ENCODE results near the gene NUP153. TPM values are rescaled to one million over a fixed set of nuclear protein-coding genes. Genes with fewer than 3 reads are reported as not detected.

NUP153 gene
- total RNA-seq, 1 experiment from 2014 or later, result 67.0 TPM

DNA sequence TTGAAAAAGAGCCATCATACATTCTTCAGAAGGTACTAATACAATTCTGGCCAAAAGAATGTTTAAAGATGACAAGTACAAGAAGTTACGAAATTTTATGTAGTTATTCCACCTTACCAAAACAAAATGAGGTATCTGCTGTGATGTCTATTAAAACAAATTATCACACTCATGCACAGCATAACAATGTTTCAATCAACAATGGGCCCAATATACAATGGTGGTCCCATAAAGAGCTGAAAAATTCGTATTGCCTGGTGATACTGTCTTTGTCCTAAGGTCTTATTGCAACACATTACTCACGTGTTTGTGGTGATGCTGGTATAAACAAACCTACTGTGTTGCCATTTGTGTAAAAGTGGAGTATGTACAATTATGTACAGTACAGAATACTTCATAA lies 3.6 kb upstream of the NUP153 start:
- no peaks in the 10 kb centered on the region for H3K27me3 Mint-ChIP-seq (ENCODE audit: low read depth)
- H3K4me1 Mint-ChIP-seq, result peaks cover 21% of the 10 kb centered on the region
- TF ChIP-seq RELA (CRISPR knock-in tag; IDR thresholded peaks at IDR 0.05; ENCODE audit: borderline replicate concordance) (no peak), TP53 (CRISPR knock-in tag; IDR thresholded peaks at IDR 0.05) (no peak), NR2C2 (CRISPR knock-in tag; IDR thresholded peaks at IDR 0.05) (no peak), CTCF (IDR thresholded peaks at IDR 0.05) (no peak), NFYB (CRISPR knock-in tag; conservative IDR thresholded peaks at IDR 0.05; ENCODE audit: low read depth) (no peak), RORB (CRISPR knock-in tag; IDR thresholded peaks at IDR 0.05) (no peak), PRDM15 (CRISPR knock-in tag; IDR thresholded peaks at IDR 0.05) (no peak), ZBTB21 (CRISPR knock-in tag; IDR thresholded peaks at IDR 0.05; ENCODE audit: borderline replicate concordance) (no peak), HMGA2 (CRISPR knock-in tag; IDR thresholded peaks at IDR 0.05) (no peak), ELF4 (CRISPR knock-in tag; IDR thresholded peaks at IDR 0.05; ENCODE audit: low read depth) (no peak), OVOL2 (CRISPR knock-in tag; IDR thresholded peaks at IDR 0.05; ENCODE audit: borderline replicate concordance) (no peak), AR (CRISPR knock-in tag; IDR thresholded peaks at IDR 0.05) (no peak), MYBL2 (CRISPR knock-in tag; IDR thresholded peaks at IDR 0.05) (no peak)
- TF ChIP-seq, protein P1, sequence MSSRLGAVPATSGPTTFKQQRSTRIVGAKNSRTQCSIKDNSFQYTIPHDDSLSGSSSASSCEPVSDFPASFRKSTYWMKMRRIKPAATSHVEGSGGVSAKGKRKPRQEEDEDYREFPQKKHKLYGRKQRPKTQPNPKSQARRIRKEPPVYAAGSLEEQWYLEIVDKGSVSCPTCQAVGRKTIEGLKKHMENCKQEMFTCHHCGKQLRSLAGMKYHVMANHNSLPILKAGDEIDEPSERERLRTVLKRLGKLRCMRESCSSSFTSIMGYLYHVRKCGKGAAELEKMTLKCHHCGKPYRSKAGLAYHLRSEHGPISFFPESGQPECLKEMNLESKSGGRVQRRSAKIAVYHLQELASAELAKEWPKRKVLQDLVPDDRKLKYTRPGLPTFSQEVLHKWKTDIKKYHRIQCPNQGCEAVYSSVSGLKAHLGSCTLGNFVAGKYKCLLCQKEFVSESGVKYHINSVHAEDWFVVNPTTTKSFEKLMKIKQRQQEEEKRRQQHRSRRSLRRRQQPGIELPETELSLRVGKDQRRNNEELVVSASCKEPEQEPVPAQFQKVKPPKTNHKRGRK (CRISPR knock-in tag; IDR thresholded peaks at IDR 0.05; ENCODE audit: borderline replicate concordance), result no peak
- TF ChIP-seq, protein P2, sequence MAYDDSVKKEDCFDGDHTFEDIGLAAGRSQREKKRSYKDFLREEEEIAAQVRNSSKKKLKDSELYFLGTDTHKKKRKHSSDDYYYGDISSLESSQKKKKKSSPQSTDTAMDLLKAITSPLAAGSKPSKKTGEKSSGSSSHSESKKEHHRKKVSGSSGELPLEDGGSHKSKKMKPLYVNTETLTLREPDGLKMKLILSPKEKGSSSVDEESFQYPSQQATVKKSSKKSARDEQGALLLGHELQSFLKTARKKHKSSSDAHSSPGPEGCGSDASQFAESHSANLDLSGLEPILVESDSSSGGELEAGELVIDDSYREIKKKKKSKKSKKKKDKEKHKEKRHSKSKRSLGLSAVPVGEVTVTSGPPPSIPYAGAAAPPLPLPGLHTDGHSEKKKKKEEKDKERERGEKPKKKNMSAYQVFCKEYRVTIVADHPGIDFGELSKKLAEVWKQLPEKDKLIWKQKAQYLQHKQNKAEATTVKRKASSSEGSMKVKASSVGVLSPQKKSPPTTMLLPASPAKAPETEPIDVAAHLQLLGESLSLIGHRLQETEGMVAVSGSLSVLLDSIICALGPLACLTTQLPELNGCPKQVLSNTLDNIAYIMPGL (CRISPR knock-in tag; IDR thresholded peaks at IDR 0.05), result no peak
- TF ChIP-seq, protein P3, sequence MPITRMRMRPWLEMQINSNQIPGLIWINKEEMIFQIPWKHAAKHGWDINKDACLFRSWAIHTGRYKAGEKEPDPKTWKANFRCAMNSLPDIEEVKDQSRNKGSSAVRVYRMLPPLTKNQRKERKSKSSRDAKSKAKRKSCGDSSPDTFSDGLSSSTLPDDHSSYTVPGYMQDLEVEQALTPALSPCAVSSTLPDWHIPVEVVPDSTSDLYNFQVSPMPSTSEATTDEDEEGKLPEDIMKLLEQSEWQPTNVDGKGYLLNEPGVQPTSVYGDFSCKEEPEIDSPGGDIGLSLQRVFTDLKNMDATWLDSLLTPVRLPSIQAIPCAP (CRISPR knock-in tag; IDR thresholded peaks at IDR 0.05), result no peak
- TF ChIP-seq, protein P4, sequence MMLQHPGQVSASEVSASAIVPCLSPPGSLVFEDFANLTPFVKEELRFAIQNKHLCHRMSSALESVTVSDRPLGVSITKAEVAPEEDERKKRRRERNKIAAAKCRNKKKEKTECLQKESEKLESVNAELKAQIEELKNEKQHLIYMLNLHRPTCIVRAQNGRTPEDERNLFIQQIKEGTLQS (CRISPR knock-in tag; conservative IDR thresholded peaks at IDR 0.05), result no peak
- TF ChIP-seq, protein P5, sequence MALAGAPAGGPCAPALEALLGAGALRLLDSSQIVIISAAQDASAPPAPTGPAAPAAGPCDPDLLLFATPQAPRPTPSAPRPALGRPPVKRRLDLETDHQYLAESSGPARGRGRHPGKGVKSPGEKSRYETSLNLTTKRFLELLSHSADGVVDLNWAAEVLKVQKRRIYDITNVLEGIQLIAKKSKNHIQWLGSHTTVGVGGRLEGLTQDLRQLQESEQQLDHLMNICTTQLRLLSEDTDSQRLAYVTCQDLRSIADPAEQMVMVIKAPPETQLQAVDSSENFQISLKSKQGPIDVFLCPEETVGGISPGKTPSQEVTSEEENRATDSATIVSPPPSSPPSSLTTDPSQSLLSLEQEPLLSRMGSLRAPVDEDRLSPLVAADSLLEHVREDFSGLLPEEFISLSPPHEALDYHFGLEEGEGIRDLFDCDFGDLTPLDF (CRISPR knock-in tag; IDR thresholded peaks at IDR 0.05), result no peak
- no peak for ATAC-seq
- H3K27ac Mint-ChIP-seq, result no peak overlapping the region
- H3K36me3 Mint-ChIP-seq, result no peaks in the 10 kb centered on the region
- POLR2A ChIA-PET, result no interaction called here
- H3K4me3 Mint-ChIP-seq, result no peak overlapping the region
- H3K9me3 Mint-ChIP-seq, result no peaks in the 10 kb centered on the region
- CTCF ChIA-PET, result no interaction called here
- no peak for DNase-seq (ENCODE audit: low spot score)

Measured in WTC11 (cell line).